Lung microvascular endothelial cell (primary cell): ENCODE data around the gene ALDOA. TPM values are rescaled to one million over a fixed set of nuclear protein-coding genes. Genes with fewer than 3 reads are reported as not detected.
A peak's percentile ranks its signal among the peaks of the same experiment; 100 is the strongest.
"Not testable (repeated sequence)": the region's sequence is repeated elsewhere in the genome, so short reads cannot be mapped to it uniquely, and the experiment has no call there.

Experiments used
- DNase-seq, 2 donors: peaks; one replicate each; pipeline versions ENCODE4 v3.0.0 to v3.0.0-alpha.2; 2010; ENCODE audit warnings: low read depth in 2 of 2
- total RNA-seq: library from RNA; depleted of rRNA; stranded (reverse); fragments of >200 nt; gene quantifications from 2 replicates; pipeline ENCODE4 v1.2.1, GENCODE V29; 2014

ALDOA gene
- total RNA-seq, 1 donor from 2014 or later: 319 TPM

DNA sequence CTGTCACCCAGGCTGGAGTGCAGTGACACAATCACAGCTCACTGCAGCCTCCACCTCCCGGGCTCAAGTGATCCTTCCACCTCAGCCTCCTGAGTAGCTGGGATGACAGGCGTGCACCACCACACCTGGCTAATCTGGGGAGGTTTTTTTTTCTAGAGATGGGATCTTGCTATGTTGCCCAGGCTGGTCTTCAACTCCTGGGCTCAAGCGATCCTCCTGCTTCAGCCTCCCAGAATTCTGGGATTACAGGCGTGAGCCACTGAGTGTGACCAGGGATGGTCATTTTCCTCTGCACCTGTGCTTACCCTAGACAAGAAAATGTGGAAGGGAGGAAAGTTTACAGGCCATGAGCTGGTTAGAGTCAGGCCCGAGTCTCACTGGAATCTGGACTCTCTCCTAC lies 24.9 kb upstream of the ALDOA start:
- not testable (repeated sequence) for DNase-seq

DNA sequence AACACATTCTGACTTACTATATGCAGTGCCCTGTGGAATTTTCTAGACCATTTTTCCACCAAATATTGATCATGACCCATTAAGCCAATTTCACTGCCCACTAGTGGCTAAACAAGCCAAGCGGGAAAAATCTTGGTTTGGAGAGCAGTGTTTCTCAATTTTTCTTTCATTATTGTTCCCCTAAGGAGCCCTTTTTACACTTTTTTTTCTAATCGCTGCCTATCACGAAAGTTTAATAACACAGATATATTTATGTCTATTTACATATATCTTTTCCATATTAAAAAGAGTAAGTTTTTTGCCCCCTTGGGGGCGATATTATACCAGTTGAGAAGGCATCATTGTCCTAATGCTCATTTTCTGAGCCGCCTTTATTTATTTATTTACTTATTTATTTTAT lies 23.7 kb upstream of the ALDOA start:
- DNase-seq: peak; percentile 55 to 64

DNA sequence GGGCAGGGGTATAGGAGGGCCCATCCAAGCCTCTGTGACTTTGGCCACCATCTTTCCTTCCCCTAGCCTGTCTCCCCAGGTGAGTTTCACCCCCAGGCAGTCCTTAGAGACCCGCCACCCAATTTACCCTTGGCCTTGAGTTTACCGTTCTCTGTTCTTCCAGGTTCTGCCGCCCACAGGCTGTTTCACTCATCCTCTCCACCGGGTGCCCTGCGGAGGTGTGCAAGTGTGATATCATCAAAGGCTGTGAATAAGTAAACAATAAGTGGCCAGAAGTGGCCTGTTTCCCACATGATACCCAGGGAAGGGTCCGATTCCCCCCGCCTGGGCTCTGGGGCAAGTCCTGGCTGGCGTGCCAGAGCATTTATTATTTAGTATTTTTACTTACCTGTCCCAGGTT lies 19.4 kb upstream of the ALDOA start:
- no peak for DNase-seq

DNA sequence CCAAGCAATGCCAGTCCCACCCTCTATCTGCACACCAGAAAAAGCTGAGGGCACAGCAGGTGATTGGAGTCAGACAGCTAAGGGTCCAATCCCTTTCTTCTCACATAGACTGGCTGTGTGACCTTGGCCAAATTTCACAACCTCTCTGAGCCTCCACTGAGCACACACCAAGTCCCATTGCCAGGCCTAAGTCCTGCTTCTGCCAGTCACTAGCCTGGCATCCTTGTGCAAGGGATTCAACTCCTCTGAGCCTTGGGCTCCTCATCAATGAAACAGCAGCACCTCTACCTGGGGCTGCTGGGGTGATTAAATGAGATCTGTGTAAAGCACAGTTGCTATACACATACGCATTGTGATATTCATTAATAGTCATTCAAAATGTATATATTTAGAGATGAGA lies 19.0 kb upstream of the ALDOA start:
- no peak for DNase-seq

DNA sequence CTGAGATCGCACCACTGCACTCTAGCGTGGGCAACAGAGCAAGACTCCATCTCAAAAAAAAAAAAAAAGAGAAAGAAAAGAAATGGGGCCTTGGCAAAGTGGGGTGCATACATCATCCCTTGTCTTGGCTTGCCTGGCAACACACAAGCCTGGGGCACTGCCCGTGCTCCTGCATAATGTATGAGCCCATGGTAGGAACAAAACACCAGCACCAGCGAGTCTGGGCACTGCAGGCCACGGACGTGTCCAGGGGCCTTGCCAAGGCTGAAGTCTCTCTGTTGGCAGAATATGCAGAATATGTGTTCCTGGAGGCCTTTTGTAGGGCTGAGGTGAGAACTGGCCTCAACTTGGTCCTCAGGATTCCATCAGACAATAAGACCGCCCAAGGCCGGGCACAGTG lies 15.7 kb upstream of the ALDOA start:
- DNase-seq: no peak

DNA sequence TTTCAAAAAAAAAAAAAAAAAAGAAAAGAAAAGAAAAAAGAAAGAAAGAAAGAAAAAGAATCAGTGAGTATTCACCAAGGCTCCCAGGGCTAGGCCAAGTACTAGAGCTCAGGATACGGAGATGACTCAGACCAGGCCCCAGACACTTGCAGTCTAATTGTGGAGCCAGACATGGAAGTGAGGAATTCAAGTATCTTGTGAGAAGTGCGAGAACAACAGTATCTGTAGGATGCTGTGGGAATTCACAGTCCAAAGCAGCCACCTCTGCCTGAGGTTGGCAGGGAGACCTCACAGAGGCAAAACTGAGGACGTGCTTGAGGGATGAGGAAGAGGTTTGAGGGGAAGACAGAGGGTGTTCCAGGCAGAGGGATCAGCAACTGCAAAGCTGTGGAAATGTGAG lies 14.0 kb upstream of the ALDOA start:
- peak in 1 of 2 donors; percentile 90 for DNase-seq

DNA sequence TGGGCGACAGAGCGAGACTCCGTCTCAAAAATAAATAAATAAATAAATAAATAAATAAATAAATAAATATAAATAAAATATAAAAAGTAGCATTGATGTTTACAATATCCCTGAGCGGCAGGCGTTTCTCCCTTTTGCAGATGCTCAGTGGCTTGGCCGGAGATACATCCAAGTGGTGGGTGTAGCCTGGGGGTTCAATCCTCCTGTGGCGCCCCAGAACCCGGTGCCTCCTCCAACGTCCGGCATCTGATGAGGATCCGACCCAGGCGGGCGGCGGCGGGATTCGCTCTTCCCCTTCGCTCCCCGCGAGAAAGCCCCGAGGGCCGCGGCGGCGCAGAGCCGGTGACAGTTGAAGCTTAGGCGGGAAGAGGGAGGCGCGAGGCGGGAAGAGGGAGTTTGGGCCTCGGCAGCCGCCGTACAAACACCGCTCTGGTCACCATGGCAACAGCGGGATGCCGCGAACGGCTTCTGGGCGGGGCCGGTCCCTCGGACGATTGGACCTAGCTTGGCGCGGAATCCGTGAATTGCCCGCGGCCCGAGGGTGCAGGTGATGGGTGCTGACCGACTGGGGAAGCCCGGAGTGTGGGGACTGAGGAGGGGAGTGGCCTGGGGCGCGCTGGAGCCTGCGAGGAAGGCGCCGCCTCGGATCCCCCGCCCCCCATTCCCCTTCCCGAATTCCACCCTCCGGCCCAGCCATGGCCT lies 12.7 kb upstream of the ALDOA start:
- DNase-seq: peak; percentile 92 to 93

DNA sequence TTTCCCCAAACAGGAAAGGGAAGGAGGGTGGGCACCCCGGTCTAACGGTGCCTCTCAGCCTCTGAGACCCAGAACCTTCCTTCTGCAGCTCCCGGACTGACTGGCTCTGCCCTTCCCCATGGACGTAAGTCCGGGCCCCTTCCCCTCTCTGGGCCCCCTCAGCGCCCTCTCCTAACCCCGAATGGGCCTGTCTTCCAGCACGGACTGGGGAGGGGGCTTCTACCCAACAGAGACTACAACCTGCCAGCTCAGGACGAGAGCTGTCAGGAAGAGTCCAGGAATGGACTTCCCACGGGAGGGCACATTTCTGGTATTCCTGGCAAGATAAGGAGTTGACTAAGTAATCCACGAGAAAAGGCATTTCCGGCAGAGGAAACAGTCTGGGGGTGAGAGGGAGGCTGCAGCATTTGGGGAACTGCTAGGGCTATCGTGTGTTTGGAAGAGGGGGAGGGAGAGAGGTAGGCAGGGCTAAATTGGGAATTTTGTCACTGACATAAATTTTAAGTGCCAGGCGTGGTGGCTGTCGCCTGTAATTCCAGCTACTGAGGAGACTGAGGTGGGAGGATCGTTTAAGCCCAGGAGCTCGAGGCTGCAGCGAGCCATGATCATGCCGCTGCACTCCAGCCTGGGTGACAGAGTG lies 12.1 kb upstream of the ALDOA start:
- DNase-seq: peak in 1 of 2 donors; percentile 56

DNA sequence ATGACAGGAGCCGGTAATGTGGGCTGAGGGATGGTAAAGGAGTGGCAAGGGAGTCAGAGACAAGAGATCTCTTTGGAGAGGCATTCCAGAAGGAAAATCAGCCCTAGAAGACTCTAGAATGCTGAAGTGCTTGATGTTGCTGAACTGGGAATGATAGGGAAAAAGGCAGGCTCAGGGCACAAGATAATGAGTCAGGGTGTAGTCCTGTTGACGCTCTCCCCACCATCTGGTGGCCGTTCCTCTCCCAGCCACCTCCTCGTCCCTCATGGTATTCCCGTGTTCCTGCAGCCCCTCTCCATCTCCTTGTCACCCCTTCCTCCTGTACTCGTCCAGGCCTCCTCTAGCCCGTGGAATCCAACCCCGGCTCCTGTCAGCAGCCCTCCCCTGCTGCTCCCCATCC lies 11.1 kb upstream of the ALDOA start:
- DNase-seq: no peak

DNA sequence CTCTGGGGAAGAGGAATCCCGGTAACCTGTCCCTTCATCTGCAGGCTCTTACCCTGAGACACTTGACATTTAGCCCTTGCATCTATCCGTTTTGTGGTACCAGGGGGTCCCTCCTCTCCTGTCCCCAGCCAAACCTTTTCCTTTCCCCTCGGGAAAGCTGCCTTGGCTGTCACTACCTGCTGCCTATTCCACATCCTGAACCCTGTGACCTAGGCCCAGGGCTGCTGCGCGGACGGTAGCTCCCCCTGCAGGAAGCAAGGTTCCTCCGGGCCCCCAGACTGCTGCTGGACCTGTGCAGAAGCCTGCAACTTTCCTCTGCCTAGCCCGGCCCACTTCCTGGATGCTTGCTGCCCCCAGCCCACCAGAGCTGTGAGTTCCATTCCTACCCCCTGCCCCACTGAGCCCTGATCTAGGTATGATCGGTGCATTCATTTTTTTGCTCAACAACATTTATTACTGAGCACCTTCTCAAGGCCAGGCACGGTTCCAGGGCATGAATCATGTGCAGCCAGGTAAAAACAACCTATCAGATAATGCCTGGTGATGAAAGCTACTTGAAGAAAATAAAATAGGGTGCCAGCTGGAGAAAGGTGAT lies 10.5 kb upstream of the ALDOA start:
- DNase-seq: peak; percentile 39 to 47

DNA sequence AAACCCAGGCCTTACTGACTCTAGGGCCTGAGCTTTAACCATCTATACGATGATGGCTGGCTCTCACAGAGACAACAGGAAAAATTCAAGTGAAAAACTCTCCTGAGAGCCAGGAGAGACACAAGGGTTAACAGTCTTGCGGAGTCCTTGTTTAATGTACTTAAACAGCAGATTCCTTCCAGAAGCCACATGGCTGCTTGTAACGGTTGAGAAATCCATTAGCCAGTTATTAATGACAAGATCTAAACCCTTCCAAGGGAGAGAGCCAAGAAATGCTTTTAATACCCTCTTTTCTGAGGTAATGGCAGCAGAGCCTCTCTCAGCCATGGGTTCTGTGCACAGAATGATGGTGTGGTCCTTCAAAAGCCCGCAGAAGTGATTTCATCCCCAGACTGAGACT lies 5.2 kb upstream of the ALDOA start:
- no peak for DNase-seq

DNA sequence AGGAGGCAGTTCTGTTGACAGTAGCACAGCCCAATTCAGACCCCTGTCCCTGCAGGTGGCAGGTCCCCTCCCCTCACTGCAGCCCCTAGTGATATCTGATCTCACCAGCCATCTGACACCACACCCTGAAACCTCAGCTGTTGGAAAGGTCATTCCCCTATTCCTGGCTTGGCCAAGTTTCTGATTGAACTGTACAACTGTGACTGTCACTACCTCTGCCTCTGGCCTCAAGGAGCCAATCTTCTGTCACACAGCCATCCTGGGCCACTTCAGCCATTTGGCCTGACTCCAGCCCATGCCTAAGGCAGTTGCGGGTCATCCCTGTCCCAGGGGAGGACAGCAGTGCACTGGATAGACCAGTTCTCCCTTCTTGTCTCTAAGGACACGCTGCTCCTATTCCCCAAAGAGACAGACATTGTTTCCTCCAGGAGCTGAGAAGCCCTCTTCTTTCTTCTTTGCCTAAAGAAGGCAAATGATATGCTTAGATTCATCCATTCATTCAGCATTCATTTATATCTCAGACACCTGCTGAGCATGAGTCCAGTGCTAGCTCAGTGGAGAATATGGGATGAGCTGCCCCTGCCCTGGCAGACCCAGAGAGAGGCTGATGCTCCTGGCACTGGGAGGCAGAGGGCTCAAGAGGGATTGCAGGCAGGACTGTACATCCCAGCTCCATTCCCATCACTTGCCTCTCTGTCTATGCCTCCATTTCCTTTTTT lies 4.6 kb upstream of the ALDOA start:
- no peak for DNase-seq

DNA sequence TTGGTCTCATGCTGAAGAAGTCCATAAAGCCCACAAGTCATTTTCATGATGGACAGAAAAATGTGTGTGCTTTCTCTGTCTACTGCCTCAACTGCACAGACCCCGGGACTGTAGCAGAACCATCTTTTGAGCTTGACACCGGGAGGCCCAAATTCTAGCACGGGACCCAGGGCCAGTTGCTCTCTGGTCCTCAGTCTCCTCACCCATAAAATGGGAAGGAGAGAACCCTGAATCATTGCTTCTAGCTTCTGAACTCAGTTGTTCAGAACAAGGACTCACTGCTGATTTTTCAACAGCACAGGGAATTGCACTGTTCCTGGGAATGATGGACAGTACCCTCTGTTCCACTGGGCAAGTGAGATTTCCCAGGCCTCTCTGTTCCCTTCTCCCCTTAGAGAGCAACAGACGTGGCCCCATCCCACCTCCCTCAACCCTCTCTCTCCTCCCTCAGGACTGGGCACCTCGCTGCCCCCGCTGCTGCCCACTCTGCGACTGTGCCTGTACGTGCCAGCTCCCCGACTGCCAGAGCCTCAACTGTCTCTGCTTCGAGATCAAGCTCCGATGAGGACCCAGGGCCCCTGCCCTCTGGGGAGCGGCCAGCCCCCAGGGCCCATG lies 2.2 kb upstream of the ALDOA start:
- DNase-seq: no peak

DNA sequence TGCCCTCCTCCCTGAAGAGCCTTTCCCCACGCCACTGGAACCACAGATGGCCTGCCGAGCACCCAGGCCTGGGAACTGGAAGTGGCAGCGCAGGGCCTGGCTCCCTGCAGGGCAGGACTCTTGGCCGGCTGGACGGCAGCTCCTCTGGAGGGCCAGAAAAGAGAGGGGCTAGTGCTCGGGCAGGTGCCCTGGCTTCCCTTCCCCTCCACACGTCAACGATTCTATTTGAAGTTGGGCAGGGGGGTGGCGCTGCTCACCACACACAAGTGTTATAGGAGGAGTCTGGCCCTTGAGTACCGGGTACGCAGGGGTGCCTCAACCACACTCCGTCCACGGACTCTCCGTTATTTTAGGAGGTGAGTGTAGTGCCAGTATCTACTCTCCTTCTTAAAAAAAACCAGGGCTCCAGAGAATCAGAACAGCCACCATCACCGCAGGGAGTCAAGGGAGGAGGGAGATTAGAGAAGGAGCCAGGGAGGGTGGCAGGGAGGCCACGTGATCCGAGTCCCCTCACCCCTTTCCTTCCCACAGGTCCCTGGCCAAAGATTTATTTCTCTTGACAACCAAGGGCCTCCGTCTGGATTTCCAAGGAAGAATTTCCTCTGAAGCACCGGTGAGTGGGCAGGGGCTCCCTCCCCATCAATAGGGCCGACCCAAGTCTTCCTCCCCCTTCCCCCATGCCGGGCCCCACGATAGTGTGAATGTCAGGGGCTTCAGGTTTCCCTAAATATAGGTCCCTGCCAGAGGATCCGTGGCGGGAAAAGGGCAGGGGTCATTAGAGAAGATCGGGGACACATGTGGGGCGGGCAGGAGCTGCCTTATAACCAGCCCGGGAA lies 1.4 kb upstream of the ALDOA start:
- DNase-seq: peak; percentile 52 to 55

DNA sequence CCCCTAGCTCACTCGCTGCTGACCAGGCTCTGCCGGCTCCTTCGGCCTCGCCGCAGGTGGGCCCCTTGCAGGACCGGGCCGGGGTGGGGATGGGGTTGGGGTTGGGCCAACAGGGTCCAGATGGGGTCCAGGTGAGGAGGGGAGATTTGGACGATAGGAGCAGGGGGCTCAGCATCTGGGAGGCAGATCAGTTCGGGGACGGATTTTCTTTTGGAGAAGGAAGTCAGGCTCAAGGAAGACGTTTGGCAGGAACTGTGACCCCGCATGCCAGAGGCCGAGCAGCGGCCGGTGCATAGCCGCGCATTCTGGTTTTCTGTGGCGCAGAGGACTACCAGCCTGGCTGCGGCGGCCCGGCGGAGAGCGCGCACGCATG lies 845 bp upstream of the ALDOA start:
- no peak for DNase-seq

DNA sequence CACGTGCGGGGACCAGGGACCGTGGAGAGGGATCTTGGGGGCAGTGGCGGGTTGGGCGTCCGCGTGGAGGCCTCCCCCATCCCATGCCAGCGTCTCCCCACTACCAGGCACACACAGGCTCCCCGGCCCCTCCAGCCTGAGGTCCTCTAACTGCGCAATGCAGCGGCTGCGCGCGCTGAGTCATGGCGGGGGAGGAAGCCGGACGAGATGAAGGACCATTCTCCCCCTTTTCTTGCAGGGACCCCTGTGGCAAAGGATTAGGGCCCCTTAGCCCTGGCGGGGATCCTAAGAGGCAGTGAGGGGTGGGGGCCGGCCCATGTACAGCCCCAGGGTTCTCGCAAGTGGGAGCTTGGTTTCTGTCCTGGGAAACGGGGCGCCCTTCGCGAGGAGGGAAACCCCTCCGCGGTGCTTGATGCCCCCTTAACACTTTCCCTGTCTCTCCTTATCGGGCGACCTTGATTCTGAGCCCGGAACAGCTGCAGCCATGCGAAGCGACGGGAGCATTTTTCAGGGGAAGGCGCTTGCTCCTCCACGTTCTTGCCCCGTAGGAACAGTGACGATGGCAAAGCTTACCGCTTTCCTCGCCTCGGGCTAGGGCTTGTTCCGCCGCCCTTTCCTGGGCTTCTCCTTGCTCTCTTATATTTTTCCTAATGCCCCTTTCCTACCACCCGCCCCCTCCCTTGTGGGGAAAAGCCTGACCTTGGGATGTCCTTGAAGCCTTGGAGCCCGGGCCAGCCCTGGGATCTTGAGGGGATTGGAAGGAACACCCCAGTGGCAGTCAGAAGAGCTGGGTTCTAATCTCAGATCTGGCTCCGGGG lies 592 bp downstream of the ALDOA start:
- peak; percentile 65 to 72 for DNase-seq

DNA sequence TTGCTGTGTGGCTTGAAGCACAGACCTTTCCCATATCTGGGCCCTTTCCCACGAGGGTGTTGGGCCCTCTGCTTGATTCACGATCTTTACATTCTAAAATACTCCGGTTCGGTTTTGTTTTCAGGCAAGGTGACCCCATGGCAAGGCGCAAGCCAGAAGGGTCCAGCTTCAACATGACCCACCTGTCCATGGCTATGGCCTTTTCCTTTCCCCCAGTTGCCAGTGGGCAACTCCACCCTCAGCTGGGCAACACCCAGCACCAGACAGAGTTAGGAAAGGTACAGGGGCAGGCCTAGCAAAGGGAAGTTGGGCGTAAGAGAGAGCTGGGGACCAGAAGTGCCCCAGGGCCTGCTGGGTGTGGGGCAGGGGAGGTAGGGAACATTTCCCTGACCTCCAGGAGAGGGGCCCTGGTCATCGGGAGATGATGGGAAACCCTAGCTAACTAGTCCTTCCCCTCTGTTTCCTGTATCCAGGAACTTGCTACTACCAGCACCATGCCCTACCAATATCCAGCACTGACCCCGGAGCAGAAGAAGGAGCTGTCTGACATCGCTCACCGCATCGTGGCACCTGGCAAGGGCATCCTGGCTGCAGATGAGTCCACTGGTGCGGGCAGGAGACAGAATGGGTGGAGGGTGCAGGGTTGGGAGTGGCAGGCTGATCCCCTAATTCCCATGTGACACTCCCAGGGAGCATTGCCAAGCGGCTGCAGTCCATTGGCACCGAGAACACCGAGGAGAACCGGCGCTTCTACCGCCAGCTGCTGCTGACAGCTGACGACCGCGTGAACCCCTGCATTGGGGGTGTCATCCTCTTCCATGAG lies 1.4 kb downstream of the ALDOA start:
- peak in 1 of 2 donors; percentile 29 for DNase-seq

DNA sequence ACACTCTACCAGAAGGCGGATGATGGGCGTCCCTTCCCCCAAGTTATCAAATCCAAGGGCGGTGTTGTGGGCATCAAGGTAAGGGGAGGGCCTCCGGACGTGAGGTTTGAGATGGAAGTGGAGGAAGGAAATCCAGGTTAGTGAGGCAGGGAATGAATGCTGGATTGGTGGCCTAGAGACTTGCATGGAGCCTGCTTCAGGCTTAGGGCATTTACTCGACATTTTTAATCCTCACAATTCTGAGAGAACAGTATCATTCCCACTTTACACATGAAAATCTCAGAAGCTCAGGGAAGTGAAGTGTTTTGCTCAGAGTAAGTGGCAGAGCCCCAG lies 2.0 kb downstream of the ALDOA start:
- DNase-seq: no peak

DNA sequence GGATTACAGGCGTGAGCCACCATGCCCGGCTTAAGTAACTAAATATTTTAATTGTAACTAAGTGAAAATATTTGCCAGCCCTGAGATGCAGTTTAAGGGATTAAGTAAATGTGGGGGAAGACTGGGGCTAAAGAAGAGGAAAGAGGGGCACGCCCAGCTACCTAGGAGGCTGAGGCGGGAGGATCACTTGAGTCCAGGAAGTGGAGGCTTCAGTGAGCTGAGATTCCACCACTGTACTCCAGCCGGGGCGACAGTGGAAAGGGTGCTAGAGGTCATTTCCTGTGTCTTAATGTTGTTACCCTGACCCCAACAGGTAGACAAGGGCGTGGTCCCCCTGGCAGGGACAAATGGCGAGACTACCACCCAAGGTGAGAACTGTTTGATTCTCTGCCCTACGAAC lies 2.8 kb downstream of the ALDOA start:
- no peak for DNase-seq
